Vagina (tissue), 2 donors: ENCODE measurements around the gene ELAC2.

ENCODE experiments used
- POLR2A ChIP-seq, 2 donors: fragments of 450-650 bp; IDR thresholded peaks; one replicate each; pipeline ENCODE4 v1.6.1; 2017; ENCODE audit warnings: antibody characterized with exemption in 2 of 2, mild to moderate bottlenecking in 2 of 2, moderate library complexity in 2 of 2
- POLR2AphosphoS5 ChIP-seq, 2 donors: sonication (generic); formaldehyde crosslinking; IDR thresholded peaks; one replicate each; pipeline ENCODE4 v1.9.0; 2017; ENCODE audit warnings: antibody characterized with exemption in 2 of 2, mild to moderate bottlenecking in 2 of 2, low read depth in 1 of 2; ENCODE audit not compliant: insufficient read depth in 1 of 2
- TF ChIP-seq, protein P1 (sequence below), 3 experiments: fragments of 450-650 bp in 2 of 3; fragments of 200-600 bp in 1 of 3; sonication (generic) in 1 of 3; IDR thresholded peaks; one replicate each; pipeline ENCODE4 v1.5.1; 2017 to 2019; ENCODE audit warnings: antibody characterized with exemption in 3 of 3, mild to moderate bottlenecking in 2 of 3, moderate library complexity in 2 of 3

DNA sequence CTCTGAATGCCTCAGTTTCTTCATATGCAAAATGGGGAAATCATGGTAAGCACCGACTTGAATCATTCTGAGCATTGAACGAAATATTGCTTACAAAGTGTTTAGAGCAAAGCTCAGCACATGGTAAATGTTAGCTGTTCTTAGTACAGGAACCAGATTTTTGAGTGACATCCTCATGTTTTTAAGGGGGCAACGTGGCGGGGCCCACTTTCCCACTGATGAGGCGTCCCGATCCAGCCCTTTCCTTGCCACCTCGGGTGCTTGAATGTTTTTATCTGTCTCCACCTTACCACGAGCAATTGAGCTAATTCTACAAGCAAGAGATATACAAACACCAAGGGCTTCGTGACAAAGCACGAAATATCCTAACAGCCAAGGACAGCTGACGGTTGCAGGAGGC is 49.9 kb downstream of the ELAC2 start:
- TF ChIP-seq, protein P1, sequence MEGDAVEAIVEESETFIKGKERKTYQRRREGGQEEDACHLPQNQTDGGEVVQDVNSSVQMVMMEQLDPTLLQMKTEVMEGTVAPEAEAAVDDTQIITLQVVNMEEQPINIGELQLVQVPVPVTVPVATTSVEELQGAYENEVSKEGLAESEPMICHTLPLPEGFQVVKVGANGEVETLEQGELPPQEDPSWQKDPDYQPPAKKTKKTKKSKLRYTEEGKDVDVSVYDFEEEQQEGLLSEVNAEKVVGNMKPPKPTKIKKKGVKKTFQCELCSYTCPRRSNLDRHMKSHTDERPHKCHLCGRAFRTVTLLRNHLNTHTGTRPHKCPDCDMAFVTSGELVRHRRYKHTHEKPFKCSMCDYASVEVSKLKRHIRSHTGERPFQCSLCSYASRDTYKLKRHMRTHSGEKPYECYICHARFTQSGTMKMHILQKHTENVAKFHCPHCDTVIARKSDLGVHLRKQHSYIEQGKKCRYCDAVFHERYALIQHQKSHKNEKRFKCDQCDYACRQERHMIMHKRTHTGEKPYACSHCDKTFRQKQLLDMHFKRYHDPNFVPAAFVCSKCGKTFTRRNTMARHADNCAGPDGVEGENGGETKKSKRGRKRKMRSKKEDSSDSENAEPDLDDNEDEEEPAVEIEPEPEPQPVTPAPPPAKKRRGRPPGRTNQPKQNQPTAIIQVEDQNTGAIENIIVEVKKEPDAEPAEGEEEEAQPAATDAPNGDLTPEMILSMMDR (IDR thresholded peaks at IDR 0.05), result no peak
- TF ChIP-seq POLR2A (IDR thresholded peaks at IDR 0.05) (no peak), POLR2AphosphoS5 (IDR thresholded peaks at IDR 0.05; ENCODE audit: insufficient read depth in 1 of 2, low read depth in 1 of 2) (no peak)
